ENCODE data around the gene SEZ6L. TPM values are rescaled to one million over a fixed set of nuclear protein-coding genes. Genes with fewer than 3 reads are reported as not detected.

SEZ6L gene
- total RNA-seq, 1 experiment from 2014 or later = 0.13 TPM

GRCh38 chr22:26326803-26327202, 157.5 kb downstream of the SEZ6L start:
- no peak overlapping the region for H3K4me2 ChIP-seq (ENCODE audit: insufficient read depth, insufficient read length, low read length)
- H4K20me1 ChIP-seq (ENCODE audit: control insufficient read depth, insufficient read depth, insufficient read length) = no peaks in the 10 kb centered on the region
- Mint-ChIP-seq H3K27ac (no peak overlapping the region), H3K4me1 (peaks cover 0 to 2% of the 10 kb centered on the region in 2 experiments; a peak in 1 of 4 replicates), H3K4me3 (no peak overlapping the region), H3K27me3 (ENCODE audit: low read depth) (peaks cover 19% of the 10 kb centered on the region), H3K36me3 (ENCODE audit: insufficient read depth in 1 of 3, low read depth in 3 of 3) (no peaks in the 10 kb centered on the region), H3K9me3 (peaks cover 0 to 3% of the 10 kb centered on the region in 2 experiments; a peak in 2 of 5 replicates)
- DNase-seq = no peak
- no peak overlapping the region; the same call in 1 of the 2 replicates for H3K14ac ChIP-seq (ENCODE audit: insufficient read depth, low read length)
- H3K56ac ChIP-seq (ENCODE audit: insufficient read length, low read depth, low read length) = peak overlapping the region; percentile 41
- H3K9me3 ChIP-seq (ENCODE audit: control insufficient read depth, low read depth, low read length) = no peaks in the 10 kb centered on the region
- no peak overlapping the region for H3K9ac ChIP-seq (ENCODE audit: extremely low read depth, insufficient read length, low read length)
- TF ChIP-seq CTCF (conservative IDR thresholded peaks at IDR 0.05) = no peak
- H3K79me2 ChIP-seq (ENCODE audit: insufficient read depth, low read length) = no peaks in the 10 kb centered on the region
- no peak overlapping the region for H2BK15ac ChIP-seq (ENCODE audit: low read depth, low read length)
- no CpG with 5 or more reads among the region's 20 CpGs for WGBS (ENCODE audit: extremely low coverage, insufficient read length, low lambda C conversion rate)
- no peak overlapping the region for H2AK5ac ChIP-seq (ENCODE audit: insufficient read length, low read length)
- no peak overlapping the region for H2BK120ac ChIP-seq (ENCODE audit: low read depth, low read length, poor library complexity, severe bottlenecking)
- no peak overlapping the region for H4K8ac ChIP-seq (replicated peaks; ENCODE audit: insufficient read length, low read depth, low read length)
- no peak overlapping the region for H3T11ph ChIP-seq (ENCODE audit: low read length)
- no peaks in the 10 kb centered on the region for H3K79me1 ChIP-seq (ENCODE audit: insufficient read depth, low read depth, low read length, poor library complexity, severe bottlenecking)
- H3K23ac ChIP-seq (ENCODE audit: insufficient read length, low read depth, low read length) = no peak overlapping the region
- no peak overlapping the region for H2BK20ac ChIP-seq (ENCODE audit: low read depth, low read length, poor library complexity, severe bottlenecking)
- H3K18ac ChIP-seq (ENCODE audit: insufficient read length, low read depth, low read length) = no peak overlapping the region
- no peak overlapping the region for H4K91ac ChIP-seq (ENCODE audit: insufficient read length, low read depth, low read length)
- no peak overlapping the region for H2AFZ ChIP-seq (ENCODE audit: low read length)
- H3K4me1 ChIP-seq (ENCODE audit: insufficient read depth, low read length) = no peaks in the 10 kb centered on the region
- H3K23me2 ChIP-seq (ENCODE audit: insufficient read length, low read depth, low read length, poor library complexity, severe bottlenecking) = peaks cover 5% of the 10 kb centered on the region
- H2BK5ac ChIP-seq (ENCODE audit: insufficient read length, low read length) = no peak overlapping the region
- no peak overlapping the region for H4K5ac ChIP-seq (ENCODE audit: insufficient read length, low read depth, low read length)
- no peak overlapping the region for H2BK12ac ChIP-seq (ENCODE audit: insufficient read length, low read depth, low read length)
- no peak overlapping the region for H3K27ac ChIP-seq (ENCODE audit: insufficient read length, low read depth, low read length)
- H3K27me3 ChIP-seq (ENCODE audit: insufficient read depth, low read length) = no peaks in the 10 kb centered on the region
- H3K4ac ChIP-seq (ENCODE audit: low read depth, low read length) = no peak overlapping the region
